Activated CD4-positive, alpha-beta T cell treated with anti-CD3 and anti-CD28 coated beads for 1 hour (primary cell): Measurements from ENCODE around the gene DIPK1A.
A peak's percentile ranks its signal among the peaks of the same experiment; 100 is the strongest.

Source experiments
- DNase-seq: peaks from one replicate; pipeline ENCODE4 v3.0.0-alpha.2; 2020

Gene DIPK1A

GRCh38 chr1:92961131-92961895 is at the start of gene DIPK1A:
TSS of gene DIPK1A (minus strand) at chr1:92961462. CDS start at chr1:92961429, 33 bp downstream.
- DNase-seq: peak; percentile 60

GRCh38 chr1:93007941-93008577 is 46.8 kb upstream of the DIPK1A start:
- DNase-seq: no peak

- DNase-seq: no peak
Observed at GRCh38 chr1:93005252-93005598, 44.0 kb upstream of the DIPK1A start.

- DNase-seq: no peak
Observed at GRCh38 chr1:93004566-93005251, 43.4 kb upstream of the DIPK1A start.

- no peak for DNase-seq
Observed at GRCh38 chr1:93003981-93004380, 42.7 kb upstream of the DIPK1A start.

GRCh38 chr1:93002781-93003180 is 41.5 kb upstream of the DIPK1A start:
- DNase-seq: no peak

- no peak for DNase-seq
Observed at GRCh38 chr1:93001893-93002292, 40.6 kb upstream of the DIPK1A start.

- DNase-seq: no peak
Observed at GRCh38 chr1:93000751-93001175, 39.5 kb upstream of the DIPK1A start.

- no peak for DNase-seq
Observed at GRCh38 chr1:93000291-93000690, 39.0 kb upstream of the DIPK1A start.

- no peak for DNase-seq
Observed at GRCh38 chr1:92998821-92999220, 37.6 kb upstream of the DIPK1A start.

GRCh38 chr1:92995441-92996430 is 34.5 kb upstream of the DIPK1A start:
- DNase-seq: no peak

- peak; percentile 40 for DNase-seq
Observed at GRCh38 chr1:92994105-92994712, 32.9 kb upstream of the DIPK1A start.

GRCh38 chr1:92993581-92993980 is 32.3 kb upstream of the DIPK1A start:
- no peak for DNase-seq

GRCh38 chr1:92992877-92993276 is 31.6 kb upstream of the DIPK1A start:
- no peak for DNase-seq

- no peak for DNase-seq
Observed at GRCh38 chr1:92992054-92992453, 30.8 kb upstream of the DIPK1A start.

GRCh38 chr1:92990828-92991227 is 29.6 kb upstream of the DIPK1A start:
- DNase-seq: no peak

- DNase-seq: no peak
Observed at GRCh38 chr1:92989936-92990583, 28.8 kb upstream of the DIPK1A start.

- no peak for DNase-seq
Observed at GRCh38 chr1:92989253-92989652, 28.0 kb upstream of the DIPK1A start.

GRCh38 chr1:92987462-92987861 is 26.2 kb upstream of the DIPK1A start:
- no peak for DNase-seq

- no peak for DNase-seq
Observed at GRCh38 chr1:92985101-92985500, 23.8 kb upstream of the DIPK1A start.

- DNase-seq: no peak
Observed at GRCh38 chr1:92980732-92981647, 19.7 kb upstream of the DIPK1A start.
